Activated effector memory CD4-positive, alpha-beta T cell treated with Interleukin-2 at 50 U/mL for 16 hours (primary cell): ENCODE data around the gene MAP3K8.
A peak's percentile ranks its signal among the peaks of the same experiment; 100 is the strongest.

Experiments used
- DNase-seq: peaks from one replicate; pipeline ENCODE4 v3.0.0-alpha.2; 2020

The MAP3K8 gene

GRCh38 chr10:30491916-30492515, 58.0 kb downstream of the MAP3K8 start:
- no peak for DNase-seq

DNA sequence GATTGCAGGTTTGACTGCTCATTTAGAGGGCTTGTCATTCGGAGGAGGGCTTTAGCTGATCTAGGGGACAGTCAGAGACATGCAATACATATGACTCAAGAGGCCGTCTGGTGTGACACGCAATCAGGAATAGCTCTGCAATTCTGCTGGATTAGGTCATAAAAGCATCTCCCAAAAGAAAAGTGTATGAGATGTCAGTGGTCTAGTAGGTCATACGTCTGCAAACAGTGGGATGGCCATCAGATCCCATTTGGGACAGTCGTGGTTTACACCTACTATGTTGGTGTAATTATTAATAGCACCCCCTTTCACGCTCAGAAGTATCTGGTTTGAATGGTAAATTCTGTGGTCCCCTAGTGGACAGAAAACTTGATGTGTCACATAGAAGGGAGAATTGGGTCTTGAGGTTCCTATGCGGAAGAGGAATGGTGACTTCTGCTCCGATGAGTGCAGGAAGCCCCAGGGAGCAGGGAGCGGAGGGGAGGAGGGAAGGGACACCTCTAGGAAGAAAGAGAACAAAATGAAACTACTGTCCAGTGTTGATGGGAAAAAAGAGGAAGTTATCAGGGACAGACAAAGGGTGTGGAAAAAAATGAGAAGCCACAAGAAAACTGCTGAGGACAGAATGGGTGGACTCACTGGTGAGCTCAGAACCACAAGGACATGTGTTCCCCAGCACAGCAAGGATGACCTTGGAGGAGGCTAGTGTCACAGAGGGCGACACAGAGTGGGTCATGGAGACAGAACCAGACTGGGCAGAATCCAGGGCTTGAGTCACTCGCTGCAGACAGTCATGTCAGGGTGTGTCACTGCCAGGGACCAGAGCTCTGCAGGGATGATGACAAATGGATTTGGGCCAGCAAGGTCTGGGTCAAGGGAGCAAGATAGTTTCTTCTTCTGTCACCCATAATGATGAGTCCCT, 59.9 kb downstream of the MAP3K8 start:
- DNase-seq, result no peak

GRCh38 chr10:30494558-30494957, 60.6 kb downstream of the MAP3K8 start:
- no peak for DNase-seq

GRCh38 chr10:30495687-30496086, 61.7 kb downstream of the MAP3K8 start:
- DNase-seq, result no peak

GRCh38 chr10:30499816-30500215, 65.8 kb downstream of the MAP3K8 start:
- no peak for DNase-seq

DNA sequence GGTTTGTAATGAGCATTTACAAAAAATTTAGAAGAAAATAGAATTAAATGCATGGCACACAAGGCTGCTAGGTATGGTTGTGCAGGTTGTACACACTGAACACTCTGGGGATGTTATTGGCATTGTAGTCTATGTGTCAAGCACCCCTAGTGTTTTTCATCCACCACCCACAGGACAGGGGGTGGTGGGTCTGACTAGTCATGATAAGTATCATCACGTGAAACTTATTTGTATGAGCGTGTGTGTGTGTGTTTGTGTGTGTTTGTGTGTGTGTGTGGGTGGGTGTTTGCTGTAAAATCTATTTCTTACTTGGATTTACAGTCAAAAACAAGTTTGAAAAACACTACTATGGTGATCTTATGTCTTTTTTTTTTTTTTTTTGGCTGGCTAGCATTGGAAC, 66.5 kb downstream of the MAP3K8 start:
- DNase-seq, result no peak

- no peak for DNase-seq
Measured at GRCh38 chr10:30500963-30501504, 67.0 kb downstream of the MAP3K8 start.

- peak; percentile 20 for DNase-seq
Measured at GRCh38 chr10:30502266-30503060, 68.5 kb downstream of the MAP3K8 start.

DNA sequence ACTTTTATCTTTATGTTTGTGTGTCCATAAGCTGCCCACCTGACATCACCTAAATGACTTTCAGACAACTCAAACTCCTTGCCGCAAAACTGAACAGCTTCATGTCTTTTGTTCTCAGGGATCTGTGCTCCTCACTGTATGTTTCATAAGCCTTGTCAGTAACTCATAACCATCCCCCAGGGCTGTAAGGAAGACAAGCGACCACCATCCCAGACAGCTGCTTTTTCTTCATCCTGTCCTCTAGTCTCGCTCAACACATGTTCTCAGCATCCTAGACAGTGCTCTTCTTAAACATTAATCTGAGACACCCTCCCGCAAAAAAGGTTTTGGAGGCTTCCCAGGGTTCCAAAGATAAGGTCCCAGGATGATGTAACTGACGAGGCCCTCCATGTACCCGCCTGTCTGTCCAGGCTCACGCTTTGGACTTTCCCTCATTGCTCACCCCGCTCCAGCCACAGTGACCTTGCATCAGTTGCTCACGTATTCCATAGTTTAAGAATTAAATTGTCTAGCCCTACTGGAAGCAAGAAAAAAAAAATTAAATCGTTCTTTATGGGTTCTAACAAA, 69.8 kb downstream of the MAP3K8 start:
- DNase-seq, result no peak

- DNase-seq, result no peak
Measured at GRCh38 chr10:30505543-30506298, 71.7 kb downstream of the MAP3K8 start.

DNA sequence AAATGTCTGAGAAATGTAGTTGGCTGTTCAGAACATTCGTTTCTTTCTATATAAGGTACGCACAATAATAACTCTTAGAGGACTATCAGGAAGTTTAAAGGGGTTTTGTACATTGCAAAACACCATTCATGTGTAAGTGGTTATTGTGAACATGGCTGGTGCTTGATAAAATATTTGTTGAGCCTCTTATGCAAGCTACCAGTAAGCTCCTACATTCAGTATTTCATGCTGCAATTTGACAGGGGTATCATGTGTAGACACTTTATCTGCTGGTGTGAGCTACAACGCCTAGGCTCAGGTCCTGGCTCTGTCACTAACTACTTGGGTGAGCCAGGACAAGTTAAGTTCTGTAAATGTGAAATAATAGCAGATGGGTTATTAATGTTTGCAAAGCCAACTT, 75.5 kb downstream of the MAP3K8 start:
- no peak for DNase-seq

DNA sequence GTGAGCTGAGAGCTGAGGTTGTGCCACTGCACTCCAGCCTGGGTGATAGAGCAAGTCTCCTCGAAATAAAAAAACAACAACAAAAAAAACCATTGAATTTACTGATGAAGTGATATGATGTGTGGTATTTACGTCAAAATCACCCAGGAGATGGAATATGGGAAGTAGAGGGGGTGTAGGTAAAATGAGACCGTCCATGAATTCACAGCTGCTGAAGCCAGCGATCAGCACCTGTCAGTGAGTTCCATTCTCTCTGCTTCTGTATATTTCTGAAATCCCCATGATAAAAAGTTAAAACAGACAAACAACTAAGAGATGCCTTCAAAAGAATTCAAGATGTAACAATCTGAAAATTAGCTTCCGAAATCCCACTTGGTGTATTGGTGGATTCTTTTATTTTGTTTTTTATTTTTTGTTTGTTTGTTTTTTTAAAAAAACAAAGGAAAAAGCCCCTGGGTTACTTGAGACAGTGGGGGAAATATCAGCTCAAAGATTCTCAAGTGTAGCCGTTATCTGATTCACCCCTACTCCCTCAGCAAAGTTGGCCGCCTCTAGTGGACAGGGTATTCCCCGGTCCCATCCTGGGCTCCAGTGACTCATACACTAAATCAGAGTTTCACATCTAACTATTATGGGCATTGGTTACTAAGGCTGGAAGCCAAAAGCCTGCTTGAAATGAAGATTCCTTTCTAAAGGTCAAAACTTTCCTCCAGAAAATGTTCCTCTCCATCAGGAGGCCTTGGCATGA, 76.4 kb downstream of the MAP3K8 start:
- no peak for DNase-seq

GRCh38 chr10:30510932-30511700, 77.1 kb downstream of the MAP3K8 start:
- DNase-seq, result no peak
